Astrocyte (in vitro differentiated cells and primary cell): ENCODE results near the gene DRG2. TPM values are rescaled to one million over a fixed set of nuclear protein-coding genes. Genes with fewer than 3 reads are reported as not detected.

Source experiments
- DNase-seq: peaks from one replicate; pipeline ENCODE4 v3.0.0-alpha.2; 2010; ENCODE audit warnings: low read depth
- FAIRE-seq: peaks from 2 replicates; lab custom pipeline; 2011; peaks lifted over from hg19 to GRCh38; lab: Jason Lieb, UNC
- H2AFZ ChIP-seq: 2 replicates; pipeline ENCODE4 v1.6.0; 2012; ENCODE audit warnings: low read depth, low read length, inconsistent platforms
- H3K27ac ChIP-seq: 2 replicates; pipeline ENCODE4 v1.5.1; 2011; ENCODE audit warnings: low read depth, low read length, inconsistent platforms
- H3K27me3 ChIP-seq: 2 replicates; pipeline ENCODE4 v1.6.0; 2011; ENCODE audit warnings: low read length, inconsistent platforms; ENCODE audit not compliant: insufficient read depth
- H3K36me3 ChIP-seq: 2 replicates; pipeline ENCODE4 v1.5.1; 2011; ENCODE audit warnings: low read length, inconsistent platforms; ENCODE audit not compliant: insufficient read depth
- H3K4me1 ChIP-seq: 2 replicates; pipeline ENCODE4 v1.5.1; 2011; ENCODE audit warnings: low read length, inconsistent platforms; ENCODE audit not compliant: insufficient read depth
- H3K4me2 ChIP-seq: 2 replicates; pipeline ENCODE4 v1.6.0; 2012; ENCODE audit warnings: low read length, inconsistent platforms
- H3K4me3 ChIP-seq: 2 replicates; pipeline ENCODE4 v1.5.1; 2011; ENCODE audit warnings: low read depth, mild to moderate bottlenecking, low read length, inconsistent platforms; ENCODE audit not compliant: insufficient read depth
- H3K79me2 ChIP-seq: 2 replicates; pipeline ENCODE4 v1.6.0; 2012; ENCODE audit warnings: mild to moderate bottlenecking, low read length, inconsistent platforms; ENCODE audit not compliant: insufficient read depth
- H3K9ac ChIP-seq: 2 replicates; pipeline ENCODE4 v1.6.0; 2012; ENCODE audit warnings: mild to moderate bottlenecking, low read length, inconsistent platforms
- H3K9me3 ChIP-seq: 2 replicates; pipeline ENCODE4 v1.5.1; 2012; ENCODE audit warnings: low read depth, mild to moderate bottlenecking, low read length, inconsistent platforms; ENCODE audit not compliant: insufficient read depth
- H4K20me1 ChIP-seq: 2 replicates; pipeline ENCODE4 v1.6.0; 2012; ENCODE audit warnings: low read length, inconsistent platforms; ENCODE audit not compliant: insufficient read depth
- H3K27ac Mint-ChIP-seq: one replicate; pipeline ENCODE4 v1.8.0; 2021; ENCODE audit warnings: mild to moderate bottlenecking, mixed read lengths; ENCODE audit not compliant: unreplicated experiment
- H3K27me3 Mint-ChIP-seq: one replicate; pipeline ENCODE4 v1.8.0; 2021; ENCODE audit warnings: low read depth, mixed read lengths; ENCODE audit not compliant: unreplicated experiment
- H3K36me3 Mint-ChIP-seq: one replicate; pipeline ENCODE4 v1.8.0; 2021; ENCODE audit warnings: low read depth, mixed read lengths; ENCODE audit not compliant: unreplicated experiment
- H3K4me1 Mint-ChIP-seq: one replicate; pipeline ENCODE4 v1.8.0; 2021; ENCODE audit warnings: low read depth, mixed read lengths; ENCODE audit not compliant: unreplicated experiment
- H3K4me3 Mint-ChIP-seq: one replicate; pipeline ENCODE4 v1.8.0; 2021; ENCODE audit warnings: mild to moderate bottlenecking, moderate library complexity, mixed read lengths; ENCODE audit not compliant: unreplicated experiment
- H3K9me3 Mint-ChIP-seq: one replicate; pipeline ENCODE4 v1.8.0; 2021; ENCODE audit warnings: mild to moderate bottlenecking, mixed read lengths; ENCODE audit not compliant: unreplicated experiment
- CTCF ChIP-seq: IDR thresholded peaks from 2 replicates; pipeline ENCODE4 v1.5.1; 2011; ENCODE audit warnings: low read depth, mild to moderate bottlenecking, inconsistent platforms, low read length, moderate library complexity; ENCODE audit not compliant: insufficient read depth
- EZH2 ChIP-seq: IDR thresholded peaks from 2 replicates; pipeline ENCODE4 v1.6.1; 2012; ENCODE audit warnings: mild to moderate bottlenecking, low read length, inconsistent platforms; ENCODE audit not compliant: insufficient read depth
- total RNA-seq: library from RNA; stranded (reverse); gene quantifications from 2 replicates; pipeline ENCODE4 v1.2.1, GENCODE V29; 2021

DRG2 gene
- total RNA-seq, 1 donor from 2014 or later, result 35.0 TPM

GRCh38 chr17:18038861-18039534, 48.8 kb upstream of the DRG2 start, which contains the start of the genes ATPAF2 and GID4:
ATPAF2 (minus strand) TSS chr17:18039168; CDS start chr17:18039013, 155 bp downstream.
GID4 (plus strand) TSS chr17:18039408; CDS start chr17:18039465, 57 bp downstream.
- peak within 1 kb of the TSS; percentile 96 for H3K4me3 Mint-ChIP-seq
- FAIRE-seq, result no peak
- TF ChIP-seq EZH2 (no peak), CTCF (no peak)
- peaks cover 2% of the 10 kb centered on the region for H3K36me3 Mint-ChIP-seq
- no peaks in the 10 kb centered on the region for H3K27me3 Mint-ChIP-seq
- peaks cover 29% of the 10 kb centered on the region for H4K20me1 ChIP-seq
- no peaks in the 10 kb centered on the region for H3K9me3 Mint-ChIP-seq
- peak within 1 kb of the TSS; percentile 81 for H3K27ac Mint-ChIP-seq
- peaks cover 32% of the 10 kb centered on the region for H3K79me2 ChIP-seq
- DNase-seq, result peak; percentile 94
- no peaks in the 10 kb centered on the region for H3K36me3 ChIP-seq
- H3K9me3 ChIP-seq, result no peaks in the 10 kb centered on the region
- no peaks in the 10 kb centered on the region for H3K27me3 ChIP-seq
- peaks cover 22% of the 10 kb centered on the region for H3K4me1 Mint-ChIP-seq
- peak within 1 kb of the TSS; percentile 94 for H2AFZ ChIP-seq
- H3K27ac ChIP-seq, result peak within 1 kb of the TSS; percentile 77
- peak within 1 kb of the TSS; percentile 93 for H3K4me2 ChIP-seq
- peak within 1 kb of the TSS; percentile 95 for H3K4me3 ChIP-seq
- H3K9ac ChIP-seq, result peak within 1 kb of the TSS; percentile 84
- peaks cover 15% of the 10 kb centered on the region for H3K4me1 ChIP-seq

GRCh38 chr17:18039535-18040260, 48.0 kb upstream of the DRG2 start:
- FAIRE-seq (no peak), DNase-seq (no peak)
- Histone ChIP-seq H2AFZ (peak overlapping the region; percentile 94), H3K79me2 (peaks cover 35% of the 10 kb centered on the region), H4K20me1 (peaks cover 27% of the 10 kb centered on the region), H3K4me1 (peaks cover 15% of the 10 kb centered on the region), H3K9me3 (no peaks in the 10 kb centered on the region), H3K4me3 (peak overlapping the region; percentile 95), H3K4me2 (peak overlapping the region; percentile 93), H3K27ac (peak overlapping the region; percentile 61), H3K27me3 (no peaks in the 10 kb centered on the region), H3K9ac (peak overlapping the region; percentile 84), H3K36me3 (no peaks in the 10 kb centered on the region)
- Mint-ChIP-seq H3K36me3 (peaks cover 2% of the 10 kb centered on the region), H3K27ac (peak overlapping the region; percentile 81), H3K4me1 (peaks cover 22% of the 10 kb centered on the region), H3K27me3 (no peaks in the 10 kb centered on the region), H3K4me3 (peak overlapping the region; percentile 96), H3K9me3 (no peaks in the 10 kb centered on the region)
- TF ChIP-seq CTCF (no peak), EZH2 (no peak)
